Skeletal muscle cell (primary cell): ENCODE measurements around the gene GNPAT.

Experiments
- DNase-seq: peaks from one replicate; pipeline ENCODE4 v3.0.0-alpha.2; 2010; ENCODE audit warnings: low read depth
- H3K4me3 ChIP-seq: 2 replicates; pipeline ENCODE4 v1.5.1; 2011; ENCODE audit warnings: low read depth, mild to moderate bottlenecking, control low read depth, low read length, moderate library complexity

Gene GNPAT

GRCh38 chr1:231301990-231302389, 61.0 kb downstream of the GNPAT start:
- DNase-seq: no peak
- H3K4me3 ChIP-seq: no peak overlapping the region

- DNase-seq: no peak
- no peak overlapping the region for H3K4me3 ChIP-seq
Measured at GRCh38 chr1:231310391-231310934, 69.5 kb downstream of the GNPAT start.

- no peak for DNase-seq
- no peak overlapping the region for H3K4me3 ChIP-seq
Measured at GRCh38 chr1:231311720-231312431, 70.9 kb downstream of the GNPAT start.

GRCh38 chr1:231312432-231312788, 71.4 kb downstream of the GNPAT start:
- H3K4me3 ChIP-seq: no peak overlapping the region
- DNase-seq: no peak

- no peak for DNase-seq
- H3K4me3 ChIP-seq: no peak overlapping the region
Measured at GRCh38 chr1:231313661-231314060, 72.6 kb downstream of the GNPAT start.

GRCh38 chr1:231315887-231316286, 74.9 kb downstream of the GNPAT start:
- no peak for DNase-seq
- H3K4me3 ChIP-seq: no peak overlapping the region

GRCh38 chr1:231317306-231318014, 76.4 kb downstream of the GNPAT start:
- no peak for DNase-seq
- no peak overlapping the region for H3K4me3 ChIP-seq

- no peak overlapping the region for H3K4me3 ChIP-seq
- no peak for DNase-seq
Measured at GRCh38 chr1:231318015-231318355, 77.0 kb downstream of the GNPAT start.

GRCh38 chr1:231318568-231318967, 77.6 kb downstream of the GNPAT start:
- no peak for DNase-seq

GRCh38 chr1:231319080-231319479, 78.1 kb downstream of the GNPAT start:
- no peak for DNase-seq

More at GRCh38 chr1:231318568-231318967, 77.6 kb downstream of the GNPAT start:
- H3K4me3 ChIP-seq: no peak overlapping the region

GRCh38 chr1:231322880-231323530, 82.0 kb downstream of the GNPAT start:
- no peak overlapping the region for H3K4me3 ChIP-seq
- no peak for DNase-seq

More at GRCh38 chr1:231319080-231319479, 78.1 kb downstream of the GNPAT start:
- no peak overlapping the region for H3K4me3 ChIP-seq

GRCh38 chr1:231324660-231325059, 83.6 kb downstream of the GNPAT start:
- DNase-seq: no peak
- H3K4me3 ChIP-seq: no peak overlapping the region

GRCh38 chr1:231326248-231326647, 85.2 kb downstream of the GNPAT start:
- no peak for DNase-seq
- no peak overlapping the region for H3K4me3 ChIP-seq
